Measurements from ENCODE around the gene MSL3B.

MSL3B gene

DNA sequence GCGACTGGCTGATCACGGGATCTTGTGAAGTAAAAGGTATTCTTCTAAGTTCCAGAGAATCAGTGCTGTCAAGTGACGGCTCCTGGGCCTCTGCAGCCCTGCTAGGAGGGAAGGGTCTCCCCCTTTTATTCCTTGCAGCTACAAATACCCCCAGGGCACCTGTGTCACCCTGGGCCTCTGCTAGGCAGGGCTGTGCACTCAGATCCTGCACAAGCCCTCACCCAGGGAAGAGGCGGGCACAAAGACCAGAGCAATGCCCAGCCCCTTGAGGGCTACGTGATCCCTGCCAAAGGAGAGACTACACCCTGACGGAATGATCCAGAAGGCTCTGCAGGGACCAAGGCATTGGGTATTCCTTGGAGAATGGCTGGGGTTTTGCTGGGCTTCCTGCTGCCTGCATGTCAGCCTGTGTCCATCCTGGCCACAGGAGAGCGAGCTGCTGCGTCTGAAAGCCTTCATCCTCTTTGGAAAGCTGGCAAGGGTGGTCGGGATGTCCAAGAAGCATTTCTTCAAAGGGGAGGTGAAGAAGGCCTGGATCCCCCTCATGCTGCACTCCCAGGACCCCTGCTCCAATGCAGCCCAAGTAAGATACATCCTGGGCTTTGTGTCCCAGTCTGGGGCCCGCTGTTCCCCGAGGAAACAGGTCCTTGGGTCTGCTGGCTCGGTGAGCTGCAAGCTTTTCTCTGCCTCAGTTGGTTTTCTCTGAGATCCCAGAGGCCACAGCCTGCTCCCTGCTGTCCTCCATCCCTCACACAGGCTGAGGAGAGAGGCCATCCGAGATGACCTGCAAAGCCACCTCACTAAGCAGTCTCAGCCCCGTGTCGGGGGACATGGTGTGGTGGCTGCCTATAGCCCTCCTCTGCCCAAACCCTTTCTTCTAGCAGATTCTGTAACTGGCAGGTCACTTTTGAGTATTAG, 38.7 kb downstream of the MSL3B start:
- Histone ChIP-seq H3K36me3 (ENCODE audit: control insufficient read depth in 3 of 3, insufficient read depth in 3 of 3, low read length in 3 of 3) (no peaks in the 10 kb centered on the region), H3K27ac (ENCODE audit: low read depth, low read length) (no peak overlapping the region), H3K27me3 (ENCODE audit: control insufficient read depth in 3 of 3, insufficient read depth in 3 of 3, low read length in 3 of 3) (no peaks in the 10 kb centered on the region), H3K9ac (ENCODE audit: low read depth in 1 of 3, low read length in 3 of 3) (no peak overlapping the region), H3K9me3 (ENCODE audit: control insufficient read depth in 3 of 3, low read length in 3 of 3) (peaks cover 0 to 4% (median 0%) of the 10 kb centered on the region in 3 donors), H3K4me3 (ENCODE audit: low read length in 3 of 3) (no peak overlapping the region), H3K4me1 (ENCODE audit: control insufficient read depth in 3 of 3, insufficient read depth in 3 of 3, low read length in 3 of 3) (no peaks in the 10 kb centered on the region)

DNA sequence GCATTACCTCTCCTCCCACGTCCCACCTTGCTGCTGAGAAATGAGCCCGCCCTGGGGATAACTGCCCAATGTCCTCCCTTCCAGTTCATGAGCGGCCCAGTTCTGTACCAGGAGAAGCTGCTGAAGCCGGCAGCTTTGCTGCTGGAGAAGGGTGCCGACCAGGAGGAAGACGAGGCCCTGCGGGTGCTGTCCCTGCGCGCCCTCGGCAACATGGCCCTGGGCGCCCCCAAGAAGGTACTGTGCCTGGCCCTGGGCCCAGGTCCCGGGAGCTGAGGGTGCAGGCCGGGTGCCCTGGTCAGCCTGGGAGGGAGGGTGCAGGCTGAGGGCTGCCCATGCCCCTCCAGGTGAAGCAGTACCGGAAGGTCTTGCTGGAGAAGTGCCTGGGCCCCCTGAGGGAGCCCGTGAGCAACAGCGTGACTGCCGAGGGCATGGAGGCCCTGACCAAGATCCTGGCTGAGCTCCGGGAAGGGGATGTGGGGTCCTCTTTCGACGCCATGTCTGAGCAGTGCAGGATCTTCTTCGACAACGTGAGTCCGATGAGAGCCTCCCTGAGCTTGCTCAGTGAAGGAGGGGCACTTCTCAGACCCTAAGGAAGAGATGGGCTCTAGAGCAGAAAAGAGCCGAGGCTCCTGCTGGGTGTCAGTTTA, 39.5 kb downstream of the MSL3B start:
- Histone ChIP-seq H3K4me3 (ENCODE audit: low read length in 3 of 3) (no peak overlapping the region), H3K9me3 (ENCODE audit: control insufficient read depth in 3 of 3, low read length in 3 of 3) (peaks cover 0 to 4% (median 0%) of the 10 kb centered on the region in 3 donors), H3K9ac (ENCODE audit: low read depth in 1 of 3, low read length in 3 of 3) (no peak overlapping the region), H3K4me1 (ENCODE audit: control insufficient read depth in 3 of 3, insufficient read depth in 3 of 3, low read length in 3 of 3) (no peaks in the 10 kb centered on the region), H3K27me3 (ENCODE audit: control insufficient read depth in 3 of 3, insufficient read depth in 3 of 3, low read length in 3 of 3) (no peaks in the 10 kb centered on the region), H3K36me3 (ENCODE audit: control insufficient read depth in 3 of 3, insufficient read depth in 3 of 3, low read length in 3 of 3) (no peaks in the 10 kb centered on the region), H3K27ac (ENCODE audit: low read depth, low read length) (no peak overlapping the region)

DNA sequence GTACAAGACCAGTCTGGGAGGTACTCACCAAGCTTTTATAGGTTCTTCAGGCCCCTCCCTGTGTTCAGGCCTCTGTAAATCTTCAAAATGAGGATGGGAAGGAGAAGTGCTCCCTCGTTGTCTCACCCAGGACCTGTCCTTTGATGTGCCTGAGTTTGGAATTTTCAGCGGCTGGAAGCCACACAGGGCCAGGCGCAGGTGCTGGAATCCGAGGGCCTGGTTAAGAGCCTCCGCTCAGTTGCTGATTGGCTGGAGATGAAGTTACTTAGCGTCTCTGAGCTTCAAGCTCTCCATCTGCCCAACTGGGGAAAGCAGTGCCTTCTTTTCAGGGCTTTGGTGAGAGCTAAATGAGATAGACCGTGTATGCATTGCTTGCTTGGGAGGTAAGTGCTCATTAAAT, 43.8 kb downstream of the MSL3B start:
- Histone ChIP-seq H3K9me3 (ENCODE audit: control insufficient read depth in 3 of 3, low read length in 3 of 3) (peaks cover 0 to 4% (median 0%) of the 10 kb centered on the region in 3 donors), H3K36me3 (ENCODE audit: control insufficient read depth in 3 of 3, insufficient read depth in 3 of 3, low read length in 3 of 3) (no peaks in the 10 kb centered on the region), H3K4me1 (ENCODE audit: control insufficient read depth in 3 of 3, insufficient read depth in 3 of 3, low read length in 3 of 3) (no peaks in the 10 kb centered on the region), H3K27ac (ENCODE audit: low read depth, low read length) (no peak overlapping the region), H3K9ac (ENCODE audit: low read depth in 1 of 3, low read length in 3 of 3) (no peak overlapping the region), H3K4me3 (ENCODE audit: low read length in 3 of 3) (no peak overlapping the region), H3K27me3 (ENCODE audit: control insufficient read depth in 3 of 3, insufficient read depth in 3 of 3, low read length in 3 of 3) (peaks cover 0 to 1% (median 0%) of the 10 kb centered on the region in 3 donors)

DNA sequence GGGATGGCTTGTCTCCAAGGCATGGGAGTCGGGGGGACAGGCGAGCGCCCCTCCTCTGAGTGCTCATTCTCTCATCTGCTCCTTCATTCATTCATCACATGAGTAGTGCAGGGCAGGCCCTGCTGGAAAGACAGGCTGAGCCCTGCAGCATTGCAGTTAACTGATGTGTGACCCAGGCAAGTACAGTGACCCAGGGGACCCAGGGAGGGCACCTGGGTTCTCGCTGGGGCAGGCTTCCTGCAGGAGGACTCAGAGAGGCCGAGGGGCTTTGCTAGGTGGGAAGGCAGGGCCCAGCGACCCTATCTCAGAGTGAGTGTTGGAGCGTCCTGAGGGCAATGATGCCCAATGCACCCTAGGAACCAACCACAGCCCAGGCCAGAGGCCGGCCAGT, 44.5 kb downstream of the MSL3B start:
- Histone ChIP-seq H3K9ac (ENCODE audit: low read depth in 1 of 3, low read length in 3 of 3) (no peak overlapping the region), H3K9me3 (ENCODE audit: control insufficient read depth in 3 of 3, low read length in 3 of 3) (peaks cover 0 to 4% (median 0%) of the 10 kb centered on the region in 3 donors), H3K4me3 (ENCODE audit: low read length in 3 of 3) (no peak overlapping the region), H3K27me3 (ENCODE audit: control insufficient read depth in 3 of 3, insufficient read depth in 3 of 3, low read length in 3 of 3) (peaks cover 0 to 3% (median 0%) of the 10 kb centered on the region in 3 donors), H3K4me1 (ENCODE audit: control insufficient read depth in 3 of 3, insufficient read depth in 3 of 3, low read length in 3 of 3) (no peaks in the 10 kb centered on the region), H3K36me3 (ENCODE audit: control insufficient read depth in 3 of 3, insufficient read depth in 3 of 3, low read length in 3 of 3) (no peaks in the 10 kb centered on the region), H3K27ac (ENCODE audit: low read depth, low read length) (no peak overlapping the region)

- Histone ChIP-seq H3K27ac (ENCODE audit: low read depth, low read length) (no peak overlapping the region), H3K4me3 (ENCODE audit: low read length in 3 of 3) (no peak overlapping the region), H3K36me3 (ENCODE audit: control insufficient read depth in 3 of 3, insufficient read depth in 3 of 3, low read length in 3 of 3) (no peaks in the 10 kb centered on the region), H3K4me1 (ENCODE audit: control insufficient read depth in 3 of 3, insufficient read depth in 3 of 3, low read length in 3 of 3) (no peaks in the 10 kb centered on the region), H3K9me3 (ENCODE audit: control insufficient read depth in 3 of 3, low read length in 3 of 3) (peaks cover 0 to 4% (median 0%) of the 10 kb centered on the region in 3 donors), H3K9ac (ENCODE audit: low read depth in 1 of 3, low read length in 3 of 3) (no peak overlapping the region), H3K27me3 (ENCODE audit: control insufficient read depth in 3 of 3, insufficient read depth in 3 of 3, low read length in 3 of 3) (peaks cover 0 to 3% (median 0%) of the 10 kb centered on the region in 3 donors)
Observed at GRCh38 chr2:233822781-233823730, 45.1 kb downstream of the MSL3B start.

GRCh38 chr2:233822101-233822771, 46.0 kb downstream of the MSL3B start:
- Histone ChIP-seq H3K27me3 (ENCODE audit: control insufficient read depth in 3 of 3, insufficient read depth in 3 of 3, low read length in 3 of 3) (peaks cover 0 to 3% (median 3%) of the 10 kb centered on the region in 3 donors), H3K27ac (ENCODE audit: low read depth, low read length) (no peak overlapping the region), H3K9ac (ENCODE audit: low read depth in 1 of 3, low read length in 3 of 3) (no peak overlapping the region), H3K4me1 (ENCODE audit: control insufficient read depth in 3 of 3, insufficient read depth in 3 of 3, low read length in 3 of 3) (no peaks in the 10 kb centered on the region), H3K9me3 (ENCODE audit: control insufficient read depth in 3 of 3, low read length in 3 of 3) (peaks cover 0 to 4% (median 0%) of the 10 kb centered on the region in 3 donors), H3K4me3 (ENCODE audit: low read length in 3 of 3) (no peak overlapping the region), H3K36me3 (ENCODE audit: control insufficient read depth in 3 of 3, insufficient read depth in 3 of 3, low read length in 3 of 3) (no peaks in the 10 kb centered on the region)

DNA sequence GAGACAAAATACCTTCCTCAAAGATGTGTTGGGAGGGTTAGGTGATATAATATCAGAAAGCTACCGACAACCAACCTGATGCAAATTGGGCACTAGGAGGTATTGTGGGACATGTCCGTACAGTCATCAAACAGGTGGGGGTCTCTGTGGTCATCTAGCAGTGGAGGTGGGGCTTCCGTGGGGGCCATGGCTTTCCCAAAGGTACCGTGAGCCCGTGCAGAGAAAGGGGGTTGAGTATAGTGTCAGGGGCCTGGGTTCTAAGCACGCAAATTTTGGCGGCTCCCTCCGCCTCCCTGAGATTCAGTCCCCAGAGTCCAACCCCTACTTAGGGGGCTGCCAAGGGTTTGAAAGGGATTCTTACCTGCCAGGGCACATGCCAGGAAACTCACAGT, 46.5 kb downstream of the MSL3B start:
- Histone ChIP-seq H3K36me3 (ENCODE audit: control insufficient read depth in 3 of 3, insufficient read depth in 3 of 3, low read length in 3 of 3) (no peaks in the 10 kb centered on the region), H3K27me3 (ENCODE audit: control insufficient read depth in 3 of 3, insufficient read depth in 3 of 3, low read length in 3 of 3) (peaks cover 0 to 5% (median 3%) of the 10 kb centered on the region in 3 donors), H3K27ac (ENCODE audit: low read depth, low read length) (no peak overlapping the region), H3K9me3 (ENCODE audit: control insufficient read depth in 3 of 3, low read length in 3 of 3) (peaks cover 0 to 2% (median 0%) of the 10 kb centered on the region in 3 donors), H3K9ac (ENCODE audit: low read depth in 1 of 3, low read length in 3 of 3) (no peak overlapping the region), H3K4me3 (ENCODE audit: low read length in 3 of 3) (no peak overlapping the region), H3K4me1 (ENCODE audit: control insufficient read depth in 3 of 3, insufficient read depth in 3 of 3, low read length in 3 of 3) (no peaks in the 10 kb centered on the region)

DNA sequence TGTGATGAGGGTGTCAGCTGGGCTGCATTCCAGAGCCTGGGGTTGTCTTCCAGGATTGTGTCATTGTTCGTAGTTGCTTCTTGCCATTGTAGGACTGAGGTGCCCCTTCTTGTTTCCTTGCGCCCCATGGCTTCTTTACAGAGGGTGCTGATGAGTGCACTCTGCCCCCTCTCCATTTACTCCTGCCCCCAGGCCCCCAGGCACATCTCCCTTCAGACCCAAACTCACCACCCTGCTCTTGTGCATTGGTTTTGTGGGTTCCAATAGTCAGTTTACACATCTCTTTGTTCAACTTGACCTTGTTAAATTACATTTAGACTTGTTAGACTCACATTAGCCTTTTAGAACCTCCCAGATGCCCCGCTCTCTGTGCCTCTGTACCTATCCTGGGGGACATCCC, 47.0 kb downstream of the MSL3B start:
- Histone ChIP-seq H3K9me3 (ENCODE audit: control insufficient read depth in 3 of 3, low read length in 3 of 3) (no peaks in the 10 kb centered on the region), H3K4me1 (ENCODE audit: control insufficient read depth in 3 of 3, insufficient read depth in 3 of 3, low read length in 3 of 3) (no peaks in the 10 kb centered on the region), H3K27ac (ENCODE audit: low read depth, low read length) (no peak overlapping the region), H3K36me3 (ENCODE audit: control insufficient read depth in 3 of 3, insufficient read depth in 3 of 3, low read length in 3 of 3) (no peaks in the 10 kb centered on the region), H3K27me3 (ENCODE audit: control insufficient read depth in 3 of 3, insufficient read depth in 3 of 3, low read length in 3 of 3) (peaks cover 0 to 5% (median 3%) of the 10 kb centered on the region in 3 donors), H3K4me3 (ENCODE audit: low read length in 3 of 3) (no peak overlapping the region), H3K9ac (ENCODE audit: low read depth in 1 of 3, low read length in 3 of 3) (no peak overlapping the region)

DNA sequence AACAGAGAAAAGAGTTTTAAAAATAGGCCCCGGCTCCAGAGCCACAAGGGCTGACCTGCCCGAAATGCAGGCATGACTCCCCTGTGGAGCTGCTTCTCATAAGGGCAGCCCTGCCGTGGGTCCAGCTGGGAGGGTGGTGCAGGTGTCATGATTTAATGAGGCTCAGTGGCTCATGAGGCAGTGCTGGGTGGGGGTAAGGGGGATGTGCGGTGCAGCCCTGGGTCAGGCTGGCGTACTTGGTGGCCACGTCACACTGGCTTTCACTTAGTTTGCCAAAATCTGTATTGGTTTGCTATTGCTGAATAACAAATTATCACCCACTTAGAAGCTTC, 47.4 kb downstream of the MSL3B start:
- no peaks in the 10 kb centered on the region for H3K4me1 ChIP-seq (ENCODE audit: control insufficient read depth in 3 of 3, insufficient read depth in 3 of 3, low read length in 3 of 3)
- H3K27me3 ChIP-seq (ENCODE audit: control insufficient read depth in 3 of 3, insufficient read depth in 3 of 3, low read length in 3 of 3): peaks cover 0 to 5% (median 3%) of the 10 kb centered on the region in 3 donors
- no peaks in the 10 kb centered on the region for H3K9me3 ChIP-seq (ENCODE audit: control insufficient read depth in 3 of 3, low read length in 3 of 3)
- H3K27ac ChIP-seq (ENCODE audit: low read depth, low read length): no peak overlapping the region
- no peaks in the 10 kb centered on the region for H3K36me3 ChIP-seq (ENCODE audit: control insufficient read depth in 3 of 3, insufficient read depth in 3 of 3, low read length in 3 of 3)
- no peak overlapping the region for H3K9ac ChIP-seq (ENCODE audit: low read depth in 1 of 3, low read length in 3 of 3)
- H3K4me3 ChIP-seq (ENCODE audit: low read length in 3 of 3): no peak overlapping the region
